Stimulated activated CD4-positive, alpha-beta T cell treated with anti-CD3 and anti-CD28 coated beads, Interleukin-15, amount 100 ng/mL, for 1 hour (primary cell): ENCODE data around the gene PFKFB4.
"Not testable (repeated sequence)": the region's sequence is repeated elsewhere in the genome, so short reads cannot be mapped to it uniquely, and the experiment has no call there.

Source experiments
- DNase-seq, 2 donors: peaks; one replicate each; pipeline ENCODE4 v3.0.0-alpha.2; 2020; ENCODE audit warnings: low read depth in 1 of 2, low spot score in 1 of 2

PFKFB4 gene

DNA sequence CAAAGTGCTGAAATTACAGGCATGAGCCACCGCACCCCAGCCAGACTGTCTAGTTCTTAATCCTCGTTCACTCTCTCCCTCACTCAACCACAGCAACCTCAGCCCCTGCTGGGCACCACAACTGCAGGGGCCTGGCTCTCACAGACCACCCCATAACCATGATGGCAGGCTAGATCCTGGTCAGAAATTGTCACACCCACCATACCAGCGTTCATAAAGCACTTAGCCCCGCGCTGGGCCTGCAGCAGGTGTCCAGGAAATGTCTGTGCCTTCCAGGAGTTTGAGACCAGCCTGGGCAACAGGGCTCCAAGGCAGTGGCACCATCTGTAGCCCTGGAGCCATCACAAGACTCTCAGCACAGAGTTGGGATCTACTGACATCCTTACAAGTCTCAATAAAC lies 54.5 kb downstream of the PFKFB4 start:
- no peak for DNase-seq

DNA sequence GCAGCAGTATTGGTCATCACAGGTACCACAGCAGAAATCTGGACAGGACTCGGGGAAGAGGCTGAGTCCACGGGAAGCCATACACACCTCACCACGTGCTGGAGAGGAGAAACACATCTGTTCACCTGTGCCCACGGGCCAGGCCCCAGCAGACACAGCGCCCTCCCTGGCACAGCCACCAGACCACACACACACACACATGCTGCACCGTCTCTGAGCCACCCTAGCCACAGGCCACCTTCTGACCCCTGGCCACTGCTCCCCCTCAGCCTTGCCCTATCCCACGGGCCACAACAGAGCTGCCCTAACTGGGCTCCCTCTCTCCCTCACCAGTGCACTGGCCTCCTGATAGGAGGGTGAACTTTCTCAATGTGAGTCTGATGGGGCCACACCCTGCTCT lies 55.4 kb downstream of the PFKFB4 start:
- no peak for DNase-seq

DNA sequence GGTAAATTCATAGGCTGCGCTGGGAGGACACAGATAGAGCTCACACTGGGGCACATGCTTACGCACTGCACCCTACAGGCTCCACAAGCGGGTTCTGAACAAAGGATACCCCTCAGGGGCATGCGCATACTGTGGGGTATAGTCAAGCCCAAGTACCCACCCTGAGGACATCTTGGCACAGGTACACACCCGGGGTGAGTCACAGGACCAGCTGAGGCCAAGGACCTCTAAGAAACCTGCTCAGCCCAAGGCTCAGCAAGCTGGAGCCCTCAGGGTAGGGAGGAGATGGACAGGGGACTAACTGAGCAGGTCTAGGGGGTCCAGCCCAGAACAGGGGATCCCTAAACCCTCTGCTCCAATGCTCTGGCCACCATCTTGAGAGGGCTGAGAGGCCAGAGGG lies 55.9 kb downstream of the PFKFB4 start:
- DNase-seq = no peak

- no peak for DNase-seq
These were observed 63.5 kb downstream of the PFKFB4 start for GRCh38 chr3:48493203-48493501.

DNA sequence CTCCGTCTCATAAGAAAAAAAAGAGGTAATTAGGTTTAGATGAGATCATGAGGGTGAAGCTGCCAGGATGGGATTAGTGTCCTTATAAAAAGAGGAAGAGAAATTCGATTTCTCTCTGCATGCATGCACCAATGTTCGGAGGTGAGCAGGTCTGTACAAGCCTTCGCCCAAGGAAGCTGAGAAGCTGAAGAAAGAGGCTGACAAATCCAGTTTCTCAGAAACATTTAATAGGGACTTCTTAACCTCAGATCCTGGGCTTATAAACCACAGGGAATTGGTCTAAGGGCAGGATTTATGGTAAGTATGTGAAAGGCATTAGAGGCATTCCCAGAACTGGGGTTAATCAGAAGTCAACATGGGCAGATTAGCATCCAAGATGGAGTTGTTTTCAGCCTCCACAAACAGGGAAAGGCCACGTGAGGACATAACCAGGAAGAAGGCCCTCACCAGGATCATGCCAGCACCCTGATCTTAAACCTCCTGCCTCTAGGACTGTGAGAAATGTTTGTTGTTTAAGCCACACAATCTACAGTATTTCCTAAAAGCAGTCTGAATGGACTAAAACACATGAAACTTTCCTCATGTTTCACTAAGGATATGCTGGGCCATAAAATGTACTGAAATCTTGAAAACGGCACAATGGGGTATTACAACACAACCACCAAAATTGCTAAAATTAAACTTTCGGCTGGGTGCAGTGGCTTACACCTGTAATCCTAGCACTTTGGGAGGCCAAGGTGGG lies 64.0 kb downstream of the PFKFB4 start:
- DNase-seq = no peak

DNA sequence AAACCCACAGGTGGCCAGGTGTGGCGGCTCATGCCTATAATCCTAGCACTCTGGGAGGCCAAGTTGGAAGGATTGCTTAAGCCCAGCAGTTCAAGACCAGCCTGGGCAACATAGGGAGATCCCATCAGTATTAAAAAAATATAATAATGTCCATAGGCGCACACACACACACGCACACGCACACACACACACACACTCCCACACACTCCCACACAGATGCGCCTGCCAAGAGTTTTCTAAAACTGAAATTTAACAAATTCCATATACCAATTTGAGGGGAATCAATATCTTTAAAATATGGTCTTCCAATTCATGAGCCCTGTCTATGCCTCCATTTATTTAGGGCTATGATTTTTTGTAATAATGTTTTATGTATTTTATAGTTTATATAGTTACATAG lies 69.7 kb downstream of the PFKFB4 start:
- no peak for DNase-seq

DNA sequence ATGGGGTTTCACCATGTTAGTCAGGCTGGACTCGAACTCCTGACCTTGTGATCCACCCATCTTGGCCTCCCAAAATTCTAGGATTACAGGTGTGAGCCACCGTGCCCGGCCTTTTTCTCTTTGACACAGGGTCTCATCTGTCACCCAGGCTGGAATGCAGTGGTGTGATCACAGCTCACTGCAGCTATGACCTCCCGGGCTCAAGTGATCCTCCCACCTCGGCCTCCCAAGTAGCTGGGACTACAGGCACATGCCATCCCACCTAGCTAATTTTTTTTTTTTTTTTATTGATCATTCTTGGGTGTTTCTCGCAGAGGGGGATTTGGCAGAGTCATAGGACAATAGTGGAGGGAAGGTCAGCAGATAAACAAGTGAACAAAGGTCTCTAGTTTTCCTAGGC lies 73.8 kb downstream of the PFKFB4 start:
- not testable (repeated sequence) for DNase-seq

DNA sequence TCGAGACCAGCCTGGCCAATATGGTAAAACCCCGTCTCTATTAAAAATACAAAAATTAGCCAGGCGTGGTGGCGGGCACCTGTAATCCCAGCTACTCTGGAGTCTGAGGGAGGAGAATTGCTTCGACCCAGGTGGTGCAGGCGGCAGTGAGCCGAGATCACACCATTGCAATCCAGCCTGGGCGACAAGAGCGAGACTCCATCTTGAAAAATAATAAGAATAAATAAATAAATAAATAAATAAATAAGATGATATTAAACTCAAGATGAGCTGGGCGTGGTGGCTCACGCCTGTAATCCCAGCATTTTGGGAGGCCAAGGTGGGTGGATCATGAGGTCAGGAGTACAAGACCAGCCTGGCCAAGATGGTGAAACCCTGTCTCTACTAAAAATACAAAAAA lies 75.7 kb downstream of the PFKFB4 start:
- DNase-seq = not testable (repeated sequence)

DNA sequence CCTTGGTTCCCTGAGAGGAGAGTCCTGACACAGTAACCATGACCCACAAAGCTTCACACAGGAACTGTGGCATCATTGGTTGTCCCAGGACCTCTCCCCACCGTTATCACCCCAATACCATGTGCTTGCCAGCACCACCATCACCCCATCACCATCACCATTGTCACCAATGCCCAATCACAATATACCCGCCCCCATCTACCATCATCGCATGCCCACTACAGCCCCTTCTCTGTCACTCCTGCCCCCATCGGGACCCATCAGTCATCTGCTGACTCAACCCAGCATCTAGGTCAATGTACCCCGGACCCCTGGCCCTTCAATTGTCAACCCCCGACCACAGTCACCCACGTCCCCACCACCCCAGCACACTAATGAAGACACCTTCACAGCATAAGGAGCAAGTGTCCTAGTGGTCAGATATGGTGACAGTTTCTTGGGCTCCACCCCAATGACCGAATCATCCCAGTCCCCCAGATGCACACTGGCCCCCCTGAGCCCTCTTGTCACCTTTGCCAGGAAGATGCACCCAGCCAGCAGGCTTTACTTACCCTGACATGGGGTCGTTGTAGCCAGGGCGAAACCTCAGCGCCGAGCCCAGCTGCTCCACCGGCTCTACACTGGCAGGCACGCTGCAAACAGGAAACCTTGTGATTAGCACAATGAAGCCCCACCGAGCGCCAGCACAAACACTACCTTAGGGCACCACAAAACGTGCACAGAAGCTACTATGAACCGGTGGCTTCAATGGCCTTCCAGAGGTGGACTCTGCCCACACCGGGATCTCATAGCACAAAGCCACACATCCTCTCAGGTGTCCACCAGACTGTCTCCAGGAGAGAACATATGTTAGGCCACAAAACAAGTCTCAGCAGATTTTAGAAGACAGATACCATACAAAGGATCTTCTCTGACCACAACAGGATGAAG lies 77.7 kb downstream of the PFKFB4 start:
- DNase-seq = peak in 1 of 2 donors; percentile 30

GRCh38 chr3:48477959-48478520 lies 78.6 kb downstream of the PFKFB4 start:
- DNase-seq = no peak

GRCh38 chr3:48476426-48477053 lies 80.1 kb downstream of the PFKFB4 start:
- DNase-seq = no peak

DNA sequence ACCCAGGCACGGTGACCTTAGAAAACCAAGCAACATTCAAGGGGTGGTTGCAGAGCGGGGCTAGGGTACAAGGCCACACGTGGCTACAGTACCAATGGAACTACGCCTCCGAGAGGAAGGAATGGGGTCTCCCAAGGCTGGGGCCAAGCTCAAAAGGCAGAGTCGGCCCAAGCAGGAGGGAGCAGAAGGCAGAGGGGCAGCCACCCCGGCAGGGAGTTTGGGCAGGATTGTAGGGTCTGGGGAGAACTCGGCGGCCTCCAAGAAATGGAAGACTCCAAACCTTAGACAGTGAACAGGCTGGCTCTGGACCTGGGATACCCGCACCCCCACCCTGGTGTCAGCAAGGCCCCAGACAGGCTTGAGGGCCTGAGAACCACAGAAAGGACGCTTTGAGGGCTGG lies 81.4 kb downstream of the PFKFB4 start:
- DNase-seq = no peak

GRCh38 chr3:48474619-48475018 lies 82.0 kb downstream of the PFKFB4 start:
- DNase-seq = no peak

GRCh38 chr3:48474031-48474430 lies 82.6 kb downstream of the PFKFB4 start:
- not testable (repeated sequence) for DNase-seq

- DNase-seq = no peak
These were observed 83.0 kb downstream of the PFKFB4 start for GRCh38 chr3:48473617-48473952.

- DNase-seq = peak; percentile 85 to 88
These were observed 83.5 kb downstream of the PFKFB4 start for GRCh38 chr3:48472923-48473616.

DNA sequence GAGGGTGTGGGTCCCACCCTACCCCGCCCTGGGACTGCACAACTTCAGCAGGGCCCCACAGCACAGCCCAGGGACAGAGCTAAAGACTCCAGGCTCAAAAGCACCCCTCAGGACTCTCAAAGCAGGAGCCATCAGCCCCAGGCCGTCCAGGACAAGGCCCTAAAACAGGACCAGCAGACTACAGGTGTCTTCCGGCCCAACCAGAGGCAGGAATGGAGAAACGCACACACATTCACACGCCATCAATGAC lies 84.0 kb downstream of the PFKFB4 start:
- DNase-seq = no peak

GRCh38 chr3:48470286-48470685 lies 86.3 kb downstream of the PFKFB4 start:
- no peak for DNase-seq

DNA sequence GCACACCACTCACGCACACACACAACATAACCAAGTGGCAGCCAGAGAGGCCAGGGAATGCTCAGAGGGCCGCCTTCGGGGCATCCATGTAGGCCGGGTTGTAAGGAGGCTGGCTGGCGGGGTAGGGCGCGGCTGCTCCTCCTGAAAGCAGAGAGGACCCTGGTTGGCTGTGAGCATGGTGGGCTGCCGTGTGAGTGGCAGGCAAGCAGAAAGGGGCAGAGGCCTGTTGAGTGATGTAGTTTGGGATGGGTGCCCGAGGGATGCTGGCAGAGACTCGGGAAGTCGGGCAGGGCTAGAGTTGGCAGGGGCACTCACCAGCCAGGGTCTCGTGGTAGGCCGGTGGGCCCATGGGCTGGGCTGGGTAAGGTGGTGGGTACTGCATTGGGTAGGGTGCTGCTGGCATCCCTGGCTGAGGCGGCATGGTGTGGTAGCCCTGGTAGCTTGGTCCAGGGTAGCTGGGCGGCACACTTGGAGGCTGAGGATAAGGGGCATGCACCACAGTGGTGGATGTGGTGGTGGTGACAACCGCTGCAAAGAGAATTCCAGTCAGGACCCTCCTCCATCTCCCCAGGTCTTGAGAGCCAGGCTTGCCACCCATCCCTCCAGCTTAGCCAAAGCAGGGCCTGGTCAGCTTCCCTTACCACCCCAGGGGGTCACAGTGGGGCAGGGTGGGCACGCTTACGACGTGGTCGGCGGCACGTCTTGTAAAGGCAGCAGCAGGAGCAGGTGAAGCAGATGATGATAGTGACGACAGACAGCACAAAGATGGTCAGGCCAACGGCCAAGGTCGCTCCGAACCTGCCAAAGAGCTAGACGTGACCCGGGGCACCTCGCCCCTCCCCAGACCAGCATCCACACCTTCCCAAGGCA lies 87.3 kb downstream of the PFKFB4 start:
- no peak for DNase-seq

DNA sequence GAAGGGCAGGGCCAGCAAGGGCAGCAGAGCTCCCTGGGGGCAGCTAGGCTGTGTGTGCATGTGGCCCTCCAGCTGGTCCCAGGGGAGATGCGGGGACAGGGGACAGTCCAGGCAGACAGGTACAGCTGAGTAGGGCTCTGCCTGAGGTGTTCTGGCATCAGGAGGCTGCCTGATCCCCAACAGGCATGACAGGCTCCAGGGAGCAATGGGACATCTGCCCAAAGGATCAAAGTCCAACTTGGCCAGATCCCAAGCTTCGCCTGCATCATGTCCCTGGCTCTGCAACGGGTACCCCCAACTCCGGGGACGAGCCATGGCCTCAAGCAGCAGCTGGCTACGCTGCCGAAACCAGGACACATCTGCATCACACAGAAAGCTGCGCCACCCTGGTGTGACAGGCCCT lies 88.3 kb downstream of the PFKFB4 start:
- no peak for DNase-seq
